ENCODE results near the gene ACTR8. TPM values are rescaled to one million over a fixed set of nuclear protein-coding genes. Genes with fewer than 3 reads are reported as not detected.

ACTR8 gene
- total RNA-seq, 2 experiments from 2014 or later, result 32.0 to 33.1 TPM

DNA sequence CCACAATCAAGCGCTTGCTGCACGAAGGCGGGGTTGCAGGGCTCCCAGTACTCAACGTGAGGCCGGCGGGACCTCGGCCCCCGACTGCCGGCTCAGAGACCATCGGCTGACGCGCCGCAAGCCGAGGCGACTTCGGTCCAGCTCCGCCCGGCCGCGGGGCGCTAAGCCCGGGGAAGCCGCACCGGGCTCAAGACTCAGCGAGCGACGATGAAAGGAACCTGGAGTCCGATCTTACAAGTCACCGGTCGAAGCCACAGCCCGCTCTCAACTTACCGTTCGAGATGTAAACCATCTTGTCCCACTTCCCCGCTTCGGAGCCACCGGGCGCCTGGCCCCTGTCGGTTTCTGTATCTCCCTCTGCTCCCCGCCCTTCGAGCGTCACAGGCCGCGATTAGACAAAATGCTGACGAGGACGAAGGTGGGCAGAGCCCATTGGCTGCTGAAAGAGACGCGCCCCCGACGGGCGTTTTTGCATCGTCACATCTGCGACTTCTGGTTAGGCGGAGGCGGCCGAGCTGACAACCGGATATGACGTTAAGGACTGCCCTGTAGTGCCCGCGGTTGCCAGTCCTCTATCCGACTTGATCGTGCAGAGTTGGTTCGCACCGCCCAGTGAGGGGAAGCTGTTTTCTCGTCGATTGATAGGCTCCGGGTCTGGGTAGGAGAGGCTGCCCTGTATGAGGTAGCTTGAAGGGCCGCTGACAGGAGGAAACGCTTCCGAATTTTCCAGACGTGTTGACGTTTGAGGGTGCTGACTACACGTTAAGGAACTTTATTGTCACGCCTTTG, 9.7 kb upstream of the ACTR8 start, which contains the start of gene SELENOK:
TSS of gene SELENOK (minus strand) at position 363 of the 789 bp plus-strand sequence.
- Mint-ChIP-seq H3K9me3 (no peaks in the 10 kb centered on the region), H3K36me3 (peaks cover 19% of the 10 kb centered on the region), H3K4me3 (peak within 1 kb of the TSS; percentile 91), H3K27me3 (no peaks in the 10 kb centered on the region), H3K4me1 (ENCODE audit: low read depth) (peaks cover 47% of the 10 kb centered on the region), H3K27ac (peak within 1 kb of the TSS; percentile 97)
- POLR2A ChIA-PET, result interaction anchor here (1.0 to 2.6 kb wide), 3 partner anchors 10 to 546 kb away, joined by 3 to 29 read pairs (median 10); partner anchors contain the start of genes ACTR8 and DCP1A
- CTCF ChIA-PET, result interaction anchor here (1.0 kb wide), 1 partner anchor 12 kb away, joined by 3 read pairs; no protein-coding TSS in a partner anchor
- DNase-seq, result peak; percentile 99
- intact Hi-C loops (cut with micrococcal nuclease), result loop anchor here (1.0 to 10.0 kb wide), 4 partner anchors 9 to 787 kb away; partner anchors contain the start of genes ACTR8 and DCP1A

- H3K4me1 Mint-ChIP-seq (ENCODE audit: low read depth), result peaks cover 48% of the 10 kb centered on the region
- ChIA-PET CTCF (interaction anchor here (1.0 kb wide), 1 partner anchor 11 kb away, joined by 3 read pairs; no protein-coding TSS in a partner anchor), POLR2A (interaction anchor here (0.8 to 2.6 kb wide), 2 partner anchors 9 to 543 kb away, joined by 3 to 29 read pairs; partner anchors contain the start of genes ACTR8 and DCP1A)
- peak overlapping the region; percentile 91 for H3K4me3 Mint-ChIP-seq
- peaks cover 22% of the 10 kb centered on the region for H3K36me3 Mint-ChIP-seq
- intact Hi-C loops (cut with micrococcal nuclease), result loop anchor here (1.0 to 10.0 kb wide), 4 partner anchors 9 to 786 kb away; partner anchors contain the start of genes ACTR8 and DCP1A
- H3K27me3 Mint-ChIP-seq, result no peaks in the 10 kb centered on the region
- no peaks in the 10 kb centered on the region for H3K9me3 Mint-ChIP-seq
- H3K27ac Mint-ChIP-seq, result peak overlapping the region; percentile 97
- DNase-seq, result peak; percentile 61
Measured at GRCh38 chr3:53890726-53891475, 8.9 kb upstream of the ACTR8 start.

DNA sequence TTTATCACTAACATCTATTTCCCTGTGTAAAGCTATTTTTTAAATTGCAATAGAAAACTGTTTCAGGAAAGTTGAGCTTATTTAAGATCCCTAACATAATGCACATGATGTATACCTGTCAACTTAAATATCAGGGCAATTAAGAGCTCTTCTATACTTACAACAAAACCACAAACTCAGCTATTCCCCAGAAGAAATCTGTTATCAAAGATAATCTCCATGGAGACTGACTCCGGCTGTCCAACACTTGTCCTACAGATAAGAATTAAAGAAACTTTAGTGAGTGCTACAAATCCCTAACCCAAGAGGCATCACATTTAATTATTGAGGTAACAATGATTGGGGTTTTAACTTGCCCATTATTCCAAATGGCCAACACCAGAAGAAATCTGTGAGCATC, 6.3 kb upstream of the ACTR8 start:
- H3K27ac Mint-ChIP-seq, result no peak overlapping the region
- no peaks in the 10 kb centered on the region for H3K27me3 Mint-ChIP-seq
- peaks cover 28% of the 10 kb centered on the region for H3K36me3 Mint-ChIP-seq
- H3K4me1 Mint-ChIP-seq (ENCODE audit: low read depth), result peaks cover 46% of the 10 kb centered on the region
- CTCF ChIA-PET, result no interaction called here
- intact Hi-C loops (cut with micrococcal nuclease), result loop anchor here (10.0 kb wide), 1 partner anchor 1353 kb away; the partner anchor contains the start of genes NT5DC2 and UQCC5
- no peak overlapping the region for H3K4me3 Mint-ChIP-seq
- no peak for DNase-seq
- H3K9me3 Mint-ChIP-seq, result no peaks in the 10 kb centered on the region
- POLR2A ChIA-PET, result no interaction called here

- Mint-ChIP-seq H3K27me3 (no peaks in the 10 kb centered on the region), H3K4me3 (no peak overlapping the region), H3K27ac (peak overlapping the region; percentile 70), H3K4me1 (ENCODE audit: low read depth) (peaks cover 41% of the 10 kb centered on the region), H3K9me3 (no peaks in the 10 kb centered on the region), H3K36me3 (peaks cover 28% of the 10 kb centered on the region)
- DNase-seq, result no peak
- POLR2A ChIA-PET, result no interaction called here
- CTCF ChIA-PET, result no interaction called here
- intact Hi-C loops (cut with micrococcal nuclease), result loop anchor here (10.0 kb wide), 1 partner anchor 1353 kb away; the partner anchor contains the start of genes NT5DC2 and UQCC5
Measured at GRCh38 chr3:53887446-53887845, 5.5 kb upstream of the ACTR8 start.

DNA sequence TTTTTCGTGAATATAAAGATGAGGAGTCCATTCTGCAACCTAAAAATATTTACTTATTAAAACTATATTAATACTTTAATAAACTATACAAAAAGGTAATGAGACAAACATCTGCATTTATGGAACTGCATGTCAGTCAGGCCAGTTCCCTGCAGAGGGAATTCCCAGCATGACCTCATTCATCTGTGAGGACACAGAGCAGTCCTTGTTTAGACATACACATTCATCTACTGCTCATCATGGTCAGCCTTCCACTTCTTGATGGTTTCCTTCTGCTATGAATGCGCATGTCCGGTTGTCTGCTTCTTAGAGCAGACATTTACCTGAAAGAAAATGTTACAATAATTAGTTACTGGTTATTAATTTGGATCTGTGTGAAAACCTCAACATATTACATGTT, 3.3 kb upstream of the ACTR8 start:
- intact Hi-C loops (cut with micrococcal nuclease), result loop anchor here (10.0 kb wide), 1 partner anchor 1350 kb away; the partner anchor contains the start of genes NT5DC2 and UQCC5
- H3K27ac Mint-ChIP-seq, result no peak overlapping the region
- peaks cover 43% of the 10 kb centered on the region for H3K4me1 Mint-ChIP-seq (ENCODE audit: low read depth)
- POLR2A ChIA-PET, result no interaction called here
- CTCF ChIA-PET, result no interaction called here
- H3K4me3 Mint-ChIP-seq, result no peak overlapping the region
- H3K36me3 Mint-ChIP-seq, result peaks cover 26% of the 10 kb centered on the region
- DNase-seq, result no peak
- H3K9me3 Mint-ChIP-seq, result no peaks in the 10 kb centered on the region
- H3K27me3 Mint-ChIP-seq, result no peaks in the 10 kb centered on the region

DNA sequence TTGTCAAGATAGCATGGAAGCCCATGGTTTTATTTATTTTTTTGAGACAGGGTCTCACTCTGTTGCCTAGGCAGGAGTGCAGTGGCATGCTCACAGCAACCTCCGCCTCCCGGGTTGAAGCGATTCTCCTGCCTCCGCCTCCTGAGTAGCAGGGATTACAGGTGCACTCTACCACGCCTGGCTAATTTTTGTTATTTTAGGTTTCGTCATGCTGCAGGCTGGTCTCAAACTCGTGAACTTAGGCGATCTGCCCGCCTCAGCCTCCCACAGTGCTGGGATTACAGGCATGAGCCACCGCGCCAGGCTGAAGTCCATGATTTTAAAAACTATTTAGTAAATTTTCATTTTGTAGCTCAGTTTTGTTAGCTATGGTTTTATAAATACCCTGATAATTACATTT, 2.7 kb upstream of the ACTR8 start:
- intact Hi-C loops (cut with micrococcal nuclease), result loop anchor here (10.0 kb wide), 1 partner anchor 1350 kb away; the partner anchor contains the start of genes NT5DC2 and UQCC5
- Mint-ChIP-seq H3K4me3 (no peak overlapping the region), H3K36me3 (peaks cover 30% of the 10 kb centered on the region)

DNA sequence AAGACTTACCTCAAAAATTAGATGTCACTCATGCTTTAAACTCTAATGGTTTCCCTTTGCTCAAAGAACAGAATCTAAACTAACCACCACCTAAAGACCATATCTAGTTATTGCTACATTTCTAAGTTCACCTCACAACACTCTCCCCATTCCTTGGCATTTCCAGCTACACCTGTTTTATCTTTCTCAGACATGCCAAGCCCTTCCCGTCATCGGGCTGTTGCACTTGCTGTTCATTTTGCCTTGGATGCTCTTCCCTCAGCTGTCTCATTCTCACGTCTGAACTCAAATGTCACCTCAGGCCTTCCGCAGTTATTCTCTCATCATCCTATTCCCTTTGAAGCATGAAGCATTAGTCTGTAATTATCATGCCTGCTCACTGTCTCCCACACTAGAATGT, 1.1 kb upstream of the ACTR8 start:
- H3K9me3 Mint-ChIP-seq, result no peaks in the 10 kb centered on the region
- no peaks in the 10 kb centered on the region for H3K27me3 Mint-ChIP-seq
- intact Hi-C loops (cut with micrococcal nuclease), result loop anchor here (10.0 kb wide), 1 partner anchor 1348 kb away; the partner anchor contains the start of genes NT5DC2 and UQCC5
- H3K36me3 Mint-ChIP-seq, result peaks cover 28% of the 10 kb centered on the region
- peaks cover 31% of the 10 kb centered on the region for H3K4me1 Mint-ChIP-seq (ENCODE audit: low read depth)
- no peak for DNase-seq
- CTCF ChIA-PET, result no interaction called here
- peak overlapping the region; percentile 89 for H3K4me3 Mint-ChIP-seq
- H3K27ac Mint-ChIP-seq, result no peak overlapping the region
- POLR2A ChIA-PET, result interaction anchor here (5.0 kb wide), 1 partner anchor 9 kb away, joined by 29 read pairs; the partner anchor contains the start of gene SELENOK

More for the DNA sequence above, 2.7 kb upstream of the ACTR8 start:
- Mint-ChIP-seq H3K27ac (no peak overlapping the region), H3K9me3 (no peaks in the 10 kb centered on the region), H3K27me3 (no peaks in the 10 kb centered on the region), H3K4me1 (ENCODE audit: low read depth) (peaks cover 41% of the 10 kb centered on the region)
- POLR2A ChIA-PET, result no interaction called here
- DNase-seq, result no peak
- CTCF ChIA-PET, result no interaction called here

- ChIA-PET CTCF (interaction anchor here (0.5 to 1.0 kb wide), 2 partner anchors 10 to 173 kb away, joined by 3 read pairs; no protein-coding TSS in a partner anchor), POLR2A (interaction anchor here (0.6 to 5.0 kb wide), 2 partner anchors 11 to 1305 kb away, joined by 3 to 29 read pairs; partner anchors contain the start of gene SELENOK)
- no peaks in the 10 kb centered on the region for H3K9me3 Mint-ChIP-seq
- H3K4me3 Mint-ChIP-seq, result peak overlapping the region; percentile 89
- intact Hi-C loops (cut with micrococcal nuclease), result loop anchor here (10.0 kb wide), 1 partner anchor 1346 kb away; the partner anchor contains the start of genes NT5DC2 and UQCC5
- H3K4me1 Mint-ChIP-seq (ENCODE audit: low read depth), result peaks cover 20% of the 10 kb centered on the region
- H3K27ac Mint-ChIP-seq, result peak overlapping the region; percentile 51
- H3K27me3 Mint-ChIP-seq, result no peaks in the 10 kb centered on the region
- peaks cover 33% of the 10 kb centered on the region for H3K36me3 Mint-ChIP-seq
- DNase-seq, result no peak
Measured at GRCh38 chr3:53880396-53881345, 1.3 kb downstream of the ACTR8 start.

DNA sequence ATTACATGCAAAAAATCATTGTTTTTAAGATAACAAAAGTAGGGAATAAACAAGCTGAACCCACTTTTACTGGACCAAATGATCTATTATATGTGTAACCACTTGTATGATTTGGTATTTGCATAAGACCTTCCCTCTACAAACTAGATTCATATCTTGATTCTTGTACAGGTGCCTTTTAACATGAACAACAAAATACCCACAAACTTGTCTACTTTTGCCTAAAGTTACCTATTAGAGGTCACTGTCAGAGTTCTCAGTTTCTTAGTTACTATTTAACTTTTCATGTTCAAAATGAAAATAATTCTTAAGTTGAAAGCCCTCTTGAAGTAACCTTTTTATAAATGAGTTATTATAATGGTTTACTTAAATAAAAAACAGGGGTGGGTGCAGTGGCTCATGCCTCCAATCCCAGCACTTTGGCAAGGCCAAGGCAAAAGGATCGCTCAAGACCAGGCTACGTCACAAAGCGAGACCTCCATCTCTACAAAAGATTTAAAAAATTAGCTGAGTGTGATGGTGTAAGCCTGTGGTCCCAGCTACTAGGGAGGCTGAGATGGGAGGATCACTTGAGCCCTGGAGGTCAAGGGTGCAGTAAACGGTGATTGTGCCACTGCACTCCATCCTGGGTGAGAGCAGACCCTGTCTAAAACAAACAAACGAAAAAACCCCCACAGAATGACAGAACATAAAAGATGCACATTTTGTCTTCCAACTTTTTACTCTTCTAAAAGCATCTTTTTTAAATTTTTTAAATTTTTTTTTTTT, 16.0 kb downstream of the ACTR8 start:
- H3K27ac Mint-ChIP-seq, result no peak overlapping the region
- no peaks in the 10 kb centered on the region for H3K4me1 Mint-ChIP-seq (ENCODE audit: low read depth)
- DNase-seq, result no peak
- H3K9me3 Mint-ChIP-seq, result no peaks in the 10 kb centered on the region
- peaks cover 50% of the 10 kb centered on the region for H3K36me3 Mint-ChIP-seq
- CTCF ChIA-PET, result no interaction called here
- no peak overlapping the region for H3K4me3 Mint-ChIP-seq
- no peaks in the 10 kb centered on the region for H3K27me3 Mint-ChIP-seq
- intact Hi-C loops (cut with micrococcal nuclease), result no loop called here
- POLR2A ChIA-PET, result no interaction called here

- Mint-ChIP-seq H3K4me3 (no peak overlapping the region), H3K27ac (no peak overlapping the region), H3K9me3 (no peaks in the 10 kb centered on the region), H3K36me3 (peaks cover 36% of the 10 kb centered on the region), H3K27me3 (no peaks in the 10 kb centered on the region), H3K4me1 (ENCODE audit: low read depth) (no peaks in the 10 kb centered on the region)
- ChIA-PET POLR2A (no interaction called here), CTCF (no interaction called here)
- no peak for DNase-seq
- intact Hi-C loops (cut with micrococcal nuclease), result no loop called here
Measured at GRCh38 chr3:53863145-53863544, 18.8 kb downstream of the ACTR8 start.

Data from activated CD4-positive, alpha-beta memory T cell treated with anti-CD3 and anti-CD28 coated beads for 36 hours (primary cell).